K562 (cell line): Measurements from ENCODE around the gene ECD. TPM values are rescaled to one million over a fixed set of nuclear protein-coding genes. Genes with fewer than 3 reads are reported as not detected.
A peak's percentile ranks its signal among the peaks of the same experiment; 100 is the strongest.

Experiments used
- ATAC-seq: fragments of 200-7000 bp; cut with Tn5 transposase; 3 replicates; pipeline ENCODE4 v1.9.1; 2020; ENCODE audit warnings: moderate library complexity
- BruUV-seq: library from RNA; stranded (reverse); fragments of 400-500 nt; replicated peaks from 2 replicates; lab custom pipeline; 2021; lab: Mats Ljungman, UMichigan
- CTCF ChIA-PET: fragments of 300-600 bp; formaldehyde crosslinking; extraction: SDS; loops from one replicate; lab custom pipeline; 2021; ENCODE audit warnings: low intra/inter-chr PET ratio; lab: Yijun Ruan, JAX
- POLR2A ChIA-PET: fragments of 300-600, 350-650 bp; sonication (Branson Sonifier 250); formaldehyde crosslinking; extraction: SDS; loops from one replicate; lab custom pipeline; 2021; ENCODE audit warnings: antibody characterized with exemption, inconsistent platforms; lab: Yijun Ruan, JAX
- DNase-seq, 4 experiments: peaks; one replicate each; pipeline versions ENCODE4 v3.0.0 to v3.0.0-alpha.2; 2011 to 2018; ENCODE audit warnings: low spot score in 3 of 4, mixed read lengths in 3 of 4; ENCODE audit errors: extremely low read depth in 1 of 4
- FAIRE-seq: peaks from 2 replicates; lab custom pipeline; 2011; peaks lifted over from hg19 to GRCh38; lab: Jason Lieb, UNC
- H2AFZ ChIP-seq: 2 replicates; pipeline ENCODE4 v1.6.0; 2011; ENCODE audit warnings: low read depth, low read length, control low read depth, inconsistent platforms
- H3K27ac ChIP-seq: fragments of 200-600 bp; 3 replicates; pipeline ENCODE4 v1.8.0; 2011; ENCODE audit warnings: low read depth, mild to moderate bottlenecking, control low read depth, inconsistent platforms, low read length, moderate library complexity, mixed read lengths; ENCODE audit errors: extremely low read depth
- H3K27me3 ChIP-seq, 2 experiments: fragments of 300-600 bp in 1 of 2; 2 replicates in 1 of 2; 3 replicates in 1 of 2; pipeline versions ENCODE4 v1.6.0 to v1.8.0; 2011; ENCODE audit warnings: inconsistent platforms in 2 of 2, low read length in 2 of 2, mild to moderate bottlenecking in 1 of 2, mixed read lengths in 1 of 2, moderate library complexity in 1 of 2; ENCODE audit not compliant: control insufficient read depth in 2 of 2, insufficient read depth in 2 of 2
- H3K36me3 ChIP-seq: fragments of 300-600 bp; 3 replicates; pipeline ENCODE4 v1.8.0; 2011; ENCODE audit warnings: mild to moderate bottlenecking, low read length, inconsistent platforms; ENCODE audit not compliant: control insufficient read depth, insufficient read depth
- H3K4me1 ChIP-seq, 2 experiments: fragments of 200-600 bp in 1 of 2; replicated peaks in 1 of 2; 2 replicates in 1 of 2; 3 replicates in 1 of 2; pipeline versions ENCODE4 v1.5.1 to v1.8.0; 2011; ENCODE audit warnings: inconsistent platforms in 2 of 2, low read length in 2 of 2, mild to moderate bottlenecking in 1 of 2, mixed read lengths in 1 of 2, moderate library complexity in 1 of 2; ENCODE audit not compliant: control insufficient read depth in 2 of 2, insufficient read depth in 2 of 2
- H3K4me2 ChIP-seq: 2 replicates; pipeline ENCODE4 v1.6.1; 2011; ENCODE audit warnings: low read length, control low read depth, inconsistent platforms, mixed read lengths; ENCODE audit not compliant: insufficient read depth
- H3K4me3 ChIP-seq: fragments of 200-600 bp; sonication (generic), shearing (Covaris generic); 2 replicates; pipeline ENCODE4 v1.5.1; 2016; ENCODE audit warnings: control low read depth, inconsistent platforms
- H3K79me2 ChIP-seq: fragments of 200-600 bp; 3 replicates; pipeline ENCODE4 v1.8.0; 2011; ENCODE audit warnings: low read length, inconsistent platforms; ENCODE audit not compliant: control insufficient read depth, insufficient read depth
- H3K9ac ChIP-seq, 2 experiments: 2 replicates each; pipeline versions ENCODE4 v1.6.0 to v1.6.1; 2011; ENCODE audit warnings: low read depth in 2 of 2, low read length in 2 of 2, control low read depth in 1 of 2, inconsistent platforms in 1 of 2, mild to moderate bottlenecking in 1 of 2, mixed read lengths in 1 of 2; ENCODE audit not compliant: insufficient read depth in 1 of 2
- H3K9me1 ChIP-seq: one replicate; pipeline ENCODE4 v1.6.0; 2011; ENCODE audit warnings: inconsistent platforms, mild to moderate bottlenecking, low read length, moderate library complexity; ENCODE audit not compliant: control insufficient read depth, insufficient read depth
- H3K9me3 ChIP-seq: replicated peaks from 2 replicates; pipeline ENCODE4 v1.5.1; 2011; ENCODE audit warnings: low read depth, low read length, inconsistent platforms; ENCODE audit not compliant: control insufficient read depth, insufficient read depth
- H4K20me1 ChIP-seq: replicated peaks from 2 replicates; pipeline ENCODE4 v1.6.1; 2011; ENCODE audit warnings: low read length, inconsistent platforms, mixed read lengths; ENCODE audit not compliant: control insufficient read depth, insufficient read depth
- ATF4 ChIP-seq: fragments of 450-650 bp; formaldehyde crosslinking; IDR thresholded peaks from 2 replicates; pipeline ENCODE4 v1.4.0; 2022; ENCODE audit warnings: mild to moderate bottlenecking, moderate library complexity
- BACH1 ChIP-seq: fragments of 200-800 bp; sonication (Bioruptor generic); IDR thresholded peaks from 2 replicates; pipeline ENCODE4 v1.6.1; 2016; ENCODE audit warnings: missing genetic modification characterization, missing compliant biosample characterization
- CXXC5 ChIP-seq: fragments of 250-450 bp; sonication (Bioruptor Pico); IDR thresholded peaks from 2 replicates; pipeline ENCODE4 v1.8.0; 2022; ENCODE audit warnings: inconsistent platforms, mild to moderate bottlenecking, moderate library complexity
- DMBX1 ChIP-seq: fragments of 250-450 bp; sonication (Bioruptor Pico); IDR thresholded peaks from 2 replicates; pipeline ENCODE4 v1.8.0; 2022; ENCODE audit warnings: inconsistent platforms, mild to moderate bottlenecking, moderate library complexity, borderline replicate concordance
- DPF2 ChIP-seq: fragments of 450-650 bp; IDR thresholded peaks from 2 replicates; pipeline ENCODE4 v1.6.1; 2016
- ELF1 ChIP-seq: fragments of 200-800 bp; sonication (Bioruptor generic); IDR thresholded peaks from 2 replicates; pipeline ENCODE4 v1.6.1; 2016; ENCODE audit warnings: missing genetic modification characterization, missing compliant biosample characterization
- FOXK2 ChIP-seq, 2 experiments: fragments of 450-650 bp; IDR thresholded peaks in 1 of 2; conservative IDR thresholded peaks in 1 of 2; 2 replicates each; pipeline ENCODE4 v1.6.1; 2016; ENCODE audit warnings: low read depth in 2 of 2, mild to moderate bottlenecking in 1 of 2
- HOMEZ ChIP-seq: fragments of 250-450 bp; sonication (Bioruptor Pico); IDR thresholded peaks from 2 replicates; pipeline ENCODE4 v1.4.0; 2020; ENCODE audit warnings: mild to moderate bottlenecking, moderate library complexity
- MBD1 ChIP-seq: fragments of 250-450 bp; sonication (Bioruptor Pico); IDR thresholded peaks from 2 replicates; pipeline ENCODE4 v1.8.0; 2022; ENCODE audit warnings: inconsistent platforms
- NCOA1 ChIP-seq: fragments of 450-650 bp; IDR thresholded peaks from 2 replicates; pipeline ENCODE4 v1.6.1; 2016; ENCODE audit warnings: low read depth
- PHB ChIP-seq: fragments of 250-450 bp; sonication (Bioruptor Pico); IDR thresholded peaks from 2 replicates; pipeline ENCODE4 v1.5.0; 2021
- PHF8 ChIP-seq: fragments of 200-600 bp; sonication (generic); IDR thresholded peaks from 2 replicates; pipeline ENCODE4 v1.6.1; 2012; ENCODE audit warnings: mixed run types, mild to moderate bottlenecking, inconsistent platforms, low read length, moderate library complexity, borderline replicate concordance
- RAD51 ChIP-seq: fragments of 450-650 bp; IDR thresholded peaks from 2 replicates; pipeline ENCODE4 v1.7.1; 2016; ENCODE audit warnings: low read depth, mild to moderate bottlenecking, borderline replicate concordance
- SP1 ChIP-seq: sonication (generic); formaldehyde crosslinking; IDR thresholded peaks from 2 replicates; pipeline ENCODE4 v1.8.1; 2022; ENCODE audit warnings: mild to moderate bottlenecking, missing genetic modification reagents
- ZEB2 ChIP-seq: fragments of 450-650 bp; IDR thresholded peaks from 2 replicates; pipeline ENCODE4 v1.6.1; 2016
- ZNF175 ChIP-seq: fragments of 200-800 bp; sonication (Bioruptor generic); IDR thresholded peaks from 2 replicates; pipeline ENCODE4 v1.6.1; 2016; ENCODE audit warnings: low read depth, mild to moderate bottlenecking, missing genetic modification characterization, missing compliant biosample characterization
- ZNF644 ChIP-seq: fragments of 200-800 bp; sonication (Bioruptor generic); IDR thresholded peaks from 2 replicates; pipeline ENCODE4 v1.6.1; 2016; ENCODE audit warnings: low read depth, missing genetic modification characterization, missing compliant biosample characterization
- ZZZ3 ChIP-seq: fragments of 450-650 bp; IDR thresholded peaks from 2 replicates; pipeline ENCODE4 v1.6.1; 2016; ENCODE audit warnings: antibody characterized with exemption, mild to moderate bottlenecking, moderate library complexity
- WGBS: fragments of 100-300 bp; shearing (Covaris generic); methylation state at CpG from one replicate; pipeline ENCODE4 v1.1.6; 2016; ENCODE audit warnings: low coverage, mixed read lengths; ENCODE audit not compliant: insufficient coverage; ENCODE audit errors: missing lambda C conversion rate; 5-methylcytosine and 5-hydroxymethylcytosine counted together
- in situ Hi-C: fragments of 300-500 bp; cut with MboI; formaldehyde crosslinking; loops from 4 replicates; pipeline ENCODE4 v1.15.0; 2018; ENCODE audit warnings: inconsistent platforms, mixed read lengths
- intact Hi-C: fragments of 100-400 bp; cut with micrococcal nuclease; formaldehyde crosslinking; loops from 2 replicates; pipeline ENCODE4 v1.14.2; 2022
- polyA plus RNA-seq, 8 experiments: library from polyadenylated mRNA; depleted of rRNA in 4 of 8; stranded (reverse) in 5 of 8; unstranded in 3 of 8; fragments of >200 nt; fragmentation: Nextera tagmentation in 2 of 8; fragmentation: Illumina TruSeq in 1 of 8; extraction: Ambion mirVana in 2 of 8; extraction: Trizol in 1 of 8; gene quantifications; 2 replicates each; pipeline versions ENCODE4 v1.2.1 to v1.2.3, GENCODE V29; 2011 to 2014; ENCODE audit warnings: inconsistent platforms in 1 of 8, missing spikeins in 1 of 8
- total RNA-seq, 7 experiments: library from RNA; depleted of rRNA in 6 of 7; stranded (reverse); fragments of >200 nt in 6 of 7; fragmentation: Illumina TruSeq in 2 of 7; extraction: Trizol in 2 of 7; gene quantifications; 2 replicates each; pipeline versions ENCODE4 v1.2.1 to v1.2.3, GENCODE V29; 2011 to 2021; ENCODE audit warnings: low replicate concordance in 1 of 7

Gene ECD
- total and polyA plus RNA-seq, 9 of the 15 experiments (the other 6 are each of a cell fraction or from before 2014, with no cell fraction given), result 33.5 to 79.9 (median 53.2) TPM

GRCh38 chr10:73110345-73110849, 57.4 kb downstream of the ECD start, which contains the start of gene NUDT13:
NUDT13 (plus strand) TSS chr10:73110455; CDS start chr10:73114366, 3,911 bp downstream.
- Histone ChIP-seq H3K4me2 (peak within 1 kb of the TSS; percentile 93), H3K9me3 (peaks cover 5% of the 10 kb centered on the region), H3K4me3 (peak within 1 kb of the TSS; percentile 47), H3K27ac (peak within 1 kb of the TSS; percentile 89), H3K79me2 (no peaks in the 10 kb centered on the region; the same call in 2 of the 3 replicates), H3K4me1 (peaks cover 3 to 5% of the 10 kb centered on the region in 2 experiments; a peak in 2 of 5 replicates), H3K9ac (peak within 1 kb of the TSS; percentile 78 to 91), H2AFZ (peak within 1 kb of the TSS; percentile 91), H4K20me1 (no peaks in the 10 kb centered on the region), H3K27me3 (no peaks in the 10 kb centered on the region), H3K9me1 (no peaks in the 10 kb centered on the region), H3K36me3 (peaks cover 12% of the 10 kb centered on the region; the same call in 1 of the 3 replicates)
- TSS peak; percentile 90 for BruUV-seq
- intact Hi-C loops (loop anchor here (1.0 to 5.0 kb wide), 2 partner anchors 14 to 57 kb away; partner anchors contain the start of genes ECD, FAM149B1 and P4HA1), in situ Hi-C loops (no loop called here)
- ATAC-seq, result peak; percentile 96
- CTCF ChIA-PET, result interaction anchor here (0.8 kb wide), 1 partner anchor 14 kb away, joined by 3 read pairs; the partner anchor contains the start of gene P4HA1
- 0% methylated on average over 5 of the region's 5 CpGs for WGBS
- FAIRE-seq, result peak; percentile 99
- DNase-seq, result peak; percentile 63 to 91 (median 76)
- POLR2A ChIA-PET, result interaction anchor here (0.6 to 8.1 kb wide), 13 partner anchors 8 to 1726 kb away, joined by 3 to 112 read pairs (median 5); partner anchors contain the start of genes ECD, FAM149B1 and P4HA1
- TF ChIP-seq PHF8 (peak; percentile 35; the same call in 1 of the 2 replicates), BACH1 (tag) (peak; percentile 89), HOMEZ (CRISPR knock-in tag) (no peak), ZEB2 (peak; percentile 18; the same call in 1 of the 2 replicates), ATF4 (CRISPR knock-in tag) (0 out of 2 replicates have a peak, but pooled peaks have one; percentile 32), PHB (0 out of 2 replicates have a peak, but pooled peaks have one; percentile 62), FOXK2 (conservative IDR thresholded peaks at IDR 0.05 in 1 of 2, IDR thresholded peaks at IDR 0.05 in 1 of 2; ENCODE audit: low read depth in 2 of 2) (peak; percentile 24 to 30; a peak in 3 of 4 replicates), MBD1 (CRISPR knock-in tag) (no peak), DPF2 (no peak), NCOA1 (peak; percentile 11; the same call in 1 of the 2 replicates), CXXC5 (CRISPR knock-in tag) (peak; percentile 73), RAD51 (0 out of 2 replicates have a peak, but pooled peaks have one; percentile 7), ZZZ3 (0 out of 2 replicates have a peak, but pooled peaks have one; percentile 61), DMBX1 (CRISPR knock-in tag) (no peak; the same call in none of the 2 replicates), ZNF175 (CRISPR knock-in tag) (peak; percentile 84; the same call in 1 of the 2 replicates), SP1 (CRISPR knock-in tag) (peak; percentile 65; the same call in 1 of the 2 replicates), ELF1 (tag) (peak; percentile 100), ZNF644 (peak; percentile 95)
